HL-60/S4 treated with retinoic acid at 250 ng/mL for 4 days and 3 days (cell line): ENCODE measurements around the gene AKAP8.
"Not testable (repeated sequence)": the region's sequence is repeated elsewhere in the genome, so short reads cannot be mapped to it uniquely, and the experiment has no call there.

Experiments
- in situ Hi-C: fragments of 300-500 bp; cut with MboI; formaldehyde crosslinking; loops from 2 replicates; pipeline ENCODE4 v1.7.0; 2022; ENCODE audit warnings: low sequenced_read_pairs

Gene AKAP8

DNA sequence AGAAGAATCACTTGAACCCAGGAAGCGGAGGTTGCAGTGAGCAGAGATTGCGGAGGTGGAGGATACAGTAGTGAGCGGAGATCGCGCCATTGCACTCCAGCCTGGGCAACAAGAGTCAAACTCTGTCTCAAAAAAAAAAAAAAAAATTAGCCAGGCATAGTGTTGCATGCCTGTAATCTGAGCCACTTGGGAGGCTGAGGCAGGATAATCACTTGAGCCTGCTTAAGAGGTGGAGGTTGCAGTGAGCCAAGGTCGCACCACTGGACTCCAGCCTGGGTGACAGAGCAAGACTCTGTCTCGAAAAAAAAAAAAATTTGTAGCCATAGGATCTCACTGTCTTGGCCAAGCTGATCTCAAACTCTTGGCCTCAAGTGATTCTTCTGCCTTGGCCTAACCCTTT, 43.6 kb downstream of the AKAP8 start:
- in situ Hi-C loops, result not testable (repeated sequence)

DNA sequence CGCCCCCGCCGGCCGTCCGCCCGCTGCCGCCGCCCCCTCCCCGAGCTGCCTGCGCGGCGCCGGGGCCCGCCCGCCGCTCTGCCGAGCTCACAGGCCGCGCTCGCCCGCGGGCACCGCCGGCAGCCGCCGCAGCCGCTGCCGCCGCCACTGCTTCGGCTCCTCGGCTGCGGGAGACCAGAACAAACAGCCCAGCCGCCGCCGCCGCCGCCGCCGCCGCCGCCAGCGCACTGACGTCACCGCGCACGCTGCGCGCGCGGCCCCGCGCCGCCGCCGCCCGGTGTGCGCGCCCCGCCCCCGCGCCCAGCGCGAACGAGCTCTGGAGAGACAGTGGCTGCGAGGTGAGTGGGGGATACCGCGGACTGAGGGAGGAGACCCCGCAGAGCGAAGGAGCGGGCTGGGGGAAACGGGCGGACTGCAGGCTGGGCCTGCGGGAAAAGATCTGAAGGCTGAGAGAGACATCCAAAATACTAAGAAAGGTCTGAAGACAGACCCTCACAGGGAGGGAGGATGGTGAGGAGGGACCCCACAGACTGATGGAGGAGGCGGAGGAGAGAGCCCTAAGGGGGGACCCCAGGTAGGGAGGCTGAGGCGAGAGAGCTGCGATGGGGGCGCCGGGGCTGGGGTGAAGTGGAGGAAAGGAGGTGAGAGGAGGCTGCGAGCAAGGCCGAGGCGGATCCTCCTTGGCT, 47.1 kb downstream of the AKAP8 start, which contains the start of gene BRD4:
Gene BRD4, minus strand, starts transcription at position 229 of the 686 bp plus-strand sequence. CDS start 59,440 bp downstream, outside the sequence.
- in situ Hi-C loops, result no loop called here

GRCh38 chr19:15331419-15332310, 47.9 kb downstream of the AKAP8 start:
- in situ Hi-C loops, result no loop called here

- in situ Hi-C loops, result no loop called here
These were observed 48.7 kb downstream of the AKAP8 start for GRCh38 chr19:15330801-15331418.

- in situ Hi-C loops, result no loop called here
These were observed 51.3 kb downstream of the AKAP8 start for GRCh38 chr19:15328312-15328711.

DNA sequence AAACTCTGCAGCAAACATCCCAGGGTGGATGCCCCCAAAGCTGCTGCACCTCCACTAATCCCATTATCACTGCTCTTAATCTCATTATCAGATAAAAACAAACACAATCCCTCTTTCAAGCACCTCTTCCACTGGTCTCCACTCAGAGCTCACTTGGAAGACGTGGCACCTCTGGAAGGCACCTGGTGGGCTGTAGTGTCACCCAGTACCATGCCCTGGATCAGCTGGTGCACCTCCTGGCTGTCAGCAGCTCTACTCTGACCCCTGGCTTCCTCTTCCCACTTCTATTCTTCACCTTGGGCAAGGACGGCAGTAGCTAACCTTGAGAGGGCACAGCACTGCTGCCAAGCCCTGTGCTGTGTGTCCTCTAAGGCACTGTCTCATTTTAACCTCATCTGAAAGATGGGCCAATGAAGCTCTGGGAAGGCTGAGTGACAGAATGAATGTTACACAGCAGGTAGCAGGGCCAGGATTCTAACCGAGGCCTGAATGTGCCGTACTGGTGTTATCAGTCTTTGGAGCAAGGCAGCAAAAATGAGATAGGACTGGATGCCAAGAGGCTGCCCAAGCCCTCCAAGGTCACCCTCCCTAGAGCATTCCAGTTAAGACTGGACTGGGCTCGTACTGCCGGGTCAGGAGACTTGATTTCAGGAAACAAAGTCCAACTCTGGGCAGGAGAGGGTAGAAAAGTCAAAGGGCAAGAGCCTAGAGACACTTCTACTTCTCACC, 54.6 kb downstream of the AKAP8 start:
- in situ Hi-C loops, result no loop called here

GRCh38 chr19:15323496-15324235, 55.9 kb downstream of the AKAP8 start:
- in situ Hi-C loops, result no loop called here

DNA sequence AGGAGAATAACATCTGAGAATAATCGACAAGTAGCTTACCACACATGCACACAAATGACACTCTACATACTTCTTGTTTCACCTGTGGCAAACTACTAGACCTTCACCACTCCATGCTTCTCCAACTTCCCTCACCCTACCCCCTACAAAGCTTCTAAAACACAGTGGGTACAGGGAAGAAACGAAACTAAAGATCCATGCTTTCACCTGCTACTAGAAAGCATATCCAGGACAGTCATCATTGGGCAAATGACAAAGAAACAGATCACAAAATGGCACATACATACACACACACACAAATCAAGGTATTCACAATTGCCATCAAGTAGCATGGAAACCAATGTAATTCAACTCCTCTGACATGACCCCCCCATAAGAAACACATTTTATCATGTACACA, 57.8 kb downstream of the AKAP8 start:
- in situ Hi-C loops, result no loop called here

GRCh38 chr19:15320116-15320515, 59.5 kb downstream of the AKAP8 start:
- in situ Hi-C loops, result no loop called here

- in situ Hi-C loops, result no loop called here
These were observed 61.3 kb downstream of the AKAP8 start for GRCh38 chr19:15318241-15318691.

GRCh38 chr19:15317392-15318071, 62.1 kb downstream of the AKAP8 start:
- in situ Hi-C loops, result no loop called here

- in situ Hi-C loops, result no loop called here
These were observed 63.1 kb downstream of the AKAP8 start for GRCh38 chr19:15316498-15316897.

DNA sequence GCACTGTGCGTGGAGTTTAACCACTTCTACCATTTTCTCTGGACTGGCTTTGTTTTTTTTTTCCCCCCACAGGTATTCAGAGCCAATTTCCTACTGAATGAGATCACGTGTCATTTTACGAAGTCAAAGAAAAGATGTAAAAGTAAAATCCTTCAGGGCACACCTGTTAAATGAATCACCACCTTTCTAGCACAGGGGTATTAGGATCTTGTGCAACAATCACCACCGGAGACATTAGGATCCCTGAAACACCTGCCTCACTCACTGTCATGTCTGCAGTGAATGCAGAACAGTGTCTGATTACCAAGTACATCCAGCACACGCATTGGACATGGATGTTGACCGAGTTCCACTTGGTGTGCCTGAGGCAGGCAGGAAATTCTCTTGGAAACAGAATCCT, 64.5 kb downstream of the AKAP8 start:
- in situ Hi-C loops, result no loop called here

DNA sequence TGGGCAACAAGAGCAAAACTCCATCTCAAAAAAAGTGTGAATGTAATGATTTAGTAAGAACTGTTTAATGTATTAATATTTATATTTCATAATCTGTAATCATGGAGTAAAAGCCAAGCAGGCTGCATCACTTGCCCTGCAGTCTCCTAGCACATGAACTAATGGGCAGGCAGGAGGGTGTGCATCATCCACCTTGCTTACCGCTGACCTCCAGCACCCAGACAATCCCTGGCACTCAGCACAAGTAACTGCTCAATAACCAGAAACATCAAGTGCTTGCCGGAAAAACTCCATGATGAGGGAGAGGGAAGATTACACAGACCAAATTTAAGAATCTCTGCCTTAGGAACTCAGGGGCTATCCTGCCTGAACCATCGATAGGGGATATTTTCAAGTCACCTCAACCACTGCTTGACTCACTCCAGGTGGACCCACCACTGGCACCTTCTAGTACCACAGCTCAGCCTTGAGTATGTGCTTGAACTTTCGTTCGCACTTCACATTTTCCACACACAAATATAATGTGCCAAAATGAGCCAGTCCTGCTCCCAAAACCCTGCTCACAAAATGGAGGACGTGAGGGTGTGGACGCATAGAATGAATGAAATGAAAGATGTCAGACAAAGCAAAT, 65.8 kb downstream of the AKAP8 start:
- in situ Hi-C loops, result no loop called here

GRCh38 chr19:15307169-15307568, 72.4 kb downstream of the AKAP8 start:
- in situ Hi-C loops, result no loop called here

DNA sequence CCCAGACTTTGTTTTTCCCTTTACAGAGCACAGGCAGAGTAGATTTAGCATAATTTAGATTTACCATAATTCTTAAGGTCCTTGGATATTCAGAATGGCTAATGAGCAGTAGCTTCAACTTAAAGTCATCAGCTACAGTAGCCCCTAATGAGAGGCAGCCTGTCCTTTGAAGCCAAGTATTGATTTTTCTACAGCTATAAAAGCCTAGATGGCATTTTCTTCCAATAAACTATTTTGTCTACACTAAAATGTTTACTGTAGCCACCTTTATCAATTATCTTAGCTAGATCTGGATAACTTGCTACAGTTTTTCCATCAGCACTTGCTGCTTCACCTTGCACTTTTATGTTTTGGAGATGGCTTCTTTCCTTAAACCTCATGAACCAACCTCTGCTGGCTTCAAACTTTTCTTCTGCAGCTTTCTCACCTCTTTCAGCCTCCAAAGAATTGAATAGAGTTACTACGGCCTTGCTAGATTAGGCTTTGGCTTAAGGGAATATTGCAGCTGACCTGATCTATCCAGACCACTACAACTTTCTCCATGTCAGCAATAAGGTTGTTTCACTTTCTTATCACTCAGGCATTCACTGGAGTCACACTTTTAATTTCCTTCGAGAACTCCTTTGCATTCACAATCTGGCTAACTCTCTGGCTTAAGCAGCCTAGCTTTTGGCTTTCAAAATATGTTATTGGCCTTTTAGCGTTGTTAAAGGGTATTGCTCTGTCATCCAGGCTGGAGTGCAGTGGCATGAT, 73.8 kb downstream of the AKAP8 start:
- in situ Hi-C loops, result no loop called here

DNA sequence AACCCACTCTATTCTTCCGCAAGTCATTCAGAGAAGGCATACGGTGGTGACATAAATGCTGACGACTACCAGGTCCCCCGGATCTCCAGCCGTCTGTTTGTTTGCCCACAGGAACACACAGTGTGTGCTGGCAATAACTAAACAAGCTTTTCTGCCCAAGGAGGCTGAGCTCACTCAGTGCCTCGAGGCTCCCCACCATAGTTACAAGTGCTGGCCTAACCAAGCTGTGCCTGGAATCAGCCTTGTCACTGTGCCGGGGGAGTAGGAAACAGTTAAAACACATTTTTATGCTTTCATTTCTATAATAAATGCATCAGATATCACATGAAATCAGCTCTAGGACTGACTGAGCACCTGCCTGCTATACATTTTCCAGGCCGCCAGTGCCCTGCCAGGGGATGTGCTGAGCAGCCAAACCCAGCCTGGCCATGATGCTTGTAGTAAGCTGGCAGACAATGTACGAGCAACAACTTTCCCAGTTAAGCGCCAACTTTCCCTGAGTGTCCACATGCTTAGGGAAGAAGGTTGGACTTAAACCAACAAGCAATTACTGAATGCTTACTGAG, 75.4 kb downstream of the AKAP8 start:
- in situ Hi-C loops, result no loop called here
